Subcutaneous adipose tissue (tissue), 4 donors: Measurements from ENCODE around the gene SPTLC2. TPM values are rescaled to one million over a fixed set of nuclear protein-coding genes. Genes with fewer than 3 reads are reported as not detected.

Experiments
- total RNA-seq, 4 donors: library from RNA; depleted of rRNA; stranded (reverse); fragments of >200 nt; gene quantifications; one replicate each; pipeline ENCODE4 v1.1.0, GENCODE V29; 2016
- TF ChIP-seq, protein P1 (sequence below): fragments of 450-650 bp; IDR thresholded peaks from one replicate; pipeline ENCODE4 v1.5.1; 2016; ENCODE audit warnings: low read depth, mild to moderate bottlenecking, control low read depth, antibody characterized with exemption, moderate library complexity

SPTLC2 gene
- total RNA-seq, 4 donors from 2014 or later, result 48.1 to 61.8 (median 56.3) TPM

DNA sequence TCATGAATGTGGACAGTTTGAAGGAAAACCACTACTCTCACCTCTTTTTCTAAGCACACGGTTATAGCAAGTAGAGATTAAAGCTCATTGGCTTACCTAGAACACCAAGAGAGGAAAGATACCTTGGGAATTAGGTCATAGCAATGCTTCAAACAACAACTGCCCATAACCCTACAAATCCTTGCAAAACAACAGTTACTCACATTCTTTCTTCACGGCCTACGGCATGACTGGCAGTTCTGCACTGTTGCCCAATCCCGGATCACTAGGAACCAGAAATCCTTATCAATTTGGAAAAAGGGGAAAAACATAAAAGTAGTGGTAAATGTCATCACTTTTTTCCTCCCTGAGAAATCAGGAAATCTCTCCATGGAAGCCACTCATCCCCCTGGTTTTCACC lies 108.2 kb downstream of the SPTLC2 start:
- TF ChIP-seq, protein P1, sequence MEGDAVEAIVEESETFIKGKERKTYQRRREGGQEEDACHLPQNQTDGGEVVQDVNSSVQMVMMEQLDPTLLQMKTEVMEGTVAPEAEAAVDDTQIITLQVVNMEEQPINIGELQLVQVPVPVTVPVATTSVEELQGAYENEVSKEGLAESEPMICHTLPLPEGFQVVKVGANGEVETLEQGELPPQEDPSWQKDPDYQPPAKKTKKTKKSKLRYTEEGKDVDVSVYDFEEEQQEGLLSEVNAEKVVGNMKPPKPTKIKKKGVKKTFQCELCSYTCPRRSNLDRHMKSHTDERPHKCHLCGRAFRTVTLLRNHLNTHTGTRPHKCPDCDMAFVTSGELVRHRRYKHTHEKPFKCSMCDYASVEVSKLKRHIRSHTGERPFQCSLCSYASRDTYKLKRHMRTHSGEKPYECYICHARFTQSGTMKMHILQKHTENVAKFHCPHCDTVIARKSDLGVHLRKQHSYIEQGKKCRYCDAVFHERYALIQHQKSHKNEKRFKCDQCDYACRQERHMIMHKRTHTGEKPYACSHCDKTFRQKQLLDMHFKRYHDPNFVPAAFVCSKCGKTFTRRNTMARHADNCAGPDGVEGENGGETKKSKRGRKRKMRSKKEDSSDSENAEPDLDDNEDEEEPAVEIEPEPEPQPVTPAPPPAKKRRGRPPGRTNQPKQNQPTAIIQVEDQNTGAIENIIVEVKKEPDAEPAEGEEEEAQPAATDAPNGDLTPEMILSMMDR, result no peak

DNA sequence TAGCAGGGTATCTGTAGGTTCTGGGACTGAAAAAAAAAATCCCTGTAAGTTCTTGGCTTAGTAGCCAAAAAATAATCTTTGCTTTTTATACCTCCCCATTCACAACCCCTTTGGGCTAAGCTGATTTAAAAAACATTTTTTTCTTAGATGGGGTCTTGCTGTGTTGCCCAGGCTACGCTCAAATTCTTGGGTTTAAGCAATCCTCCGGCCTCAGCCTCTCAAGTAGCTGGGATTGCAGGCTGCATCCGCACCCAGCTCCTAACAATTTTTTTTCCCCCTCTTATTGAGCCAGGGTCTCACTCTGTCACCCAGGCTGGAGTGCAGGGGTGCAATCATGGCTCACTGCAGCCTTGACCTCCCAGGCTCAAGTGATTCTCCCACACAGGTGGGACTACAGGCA lies 108.7 kb downstream of the SPTLC2 start:
- TF ChIP-seq, protein P1, result no peak

DNA sequence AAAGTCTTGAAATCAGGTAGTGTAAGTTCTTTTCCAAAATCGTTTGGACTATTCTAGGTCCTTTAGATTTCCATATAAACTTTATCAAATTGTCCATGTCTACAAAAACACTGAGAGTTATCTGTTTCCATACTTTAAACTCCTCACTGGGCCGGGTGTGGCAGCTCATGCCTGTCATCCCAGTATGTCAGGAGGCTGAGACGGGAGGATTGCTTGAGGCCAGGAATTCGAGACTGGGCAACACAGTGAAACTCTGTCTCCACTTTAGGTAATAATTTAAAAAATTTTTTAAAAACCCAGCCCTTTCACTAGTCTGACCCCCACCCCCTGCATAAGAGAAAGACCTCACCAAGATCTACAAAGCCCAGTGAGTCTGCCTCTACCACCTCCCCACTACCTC lies 111.4 kb downstream of the SPTLC2 start:
- TF ChIP-seq, protein P1, result no peak

DNA sequence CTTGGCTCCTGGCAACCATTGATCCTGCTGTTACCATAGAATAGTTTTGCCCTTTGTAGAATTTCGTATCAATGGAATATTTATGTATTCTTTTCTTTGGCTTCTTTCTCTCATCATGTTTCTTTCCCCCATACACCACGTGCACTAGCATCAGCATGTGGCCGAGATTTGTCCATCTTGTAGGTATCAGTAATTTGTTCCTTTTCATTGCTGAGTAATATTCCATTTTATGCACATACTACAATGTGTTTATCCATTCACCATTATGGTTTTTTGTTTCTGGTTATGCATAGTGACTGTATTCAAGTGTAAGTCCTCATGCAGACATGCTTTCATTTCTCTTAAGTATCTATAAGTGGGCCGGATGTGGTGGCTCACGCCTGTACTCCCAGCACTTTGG lies 113.3 kb downstream of the SPTLC2 start:
- TF ChIP-seq, protein P1, result no peak

DNA sequence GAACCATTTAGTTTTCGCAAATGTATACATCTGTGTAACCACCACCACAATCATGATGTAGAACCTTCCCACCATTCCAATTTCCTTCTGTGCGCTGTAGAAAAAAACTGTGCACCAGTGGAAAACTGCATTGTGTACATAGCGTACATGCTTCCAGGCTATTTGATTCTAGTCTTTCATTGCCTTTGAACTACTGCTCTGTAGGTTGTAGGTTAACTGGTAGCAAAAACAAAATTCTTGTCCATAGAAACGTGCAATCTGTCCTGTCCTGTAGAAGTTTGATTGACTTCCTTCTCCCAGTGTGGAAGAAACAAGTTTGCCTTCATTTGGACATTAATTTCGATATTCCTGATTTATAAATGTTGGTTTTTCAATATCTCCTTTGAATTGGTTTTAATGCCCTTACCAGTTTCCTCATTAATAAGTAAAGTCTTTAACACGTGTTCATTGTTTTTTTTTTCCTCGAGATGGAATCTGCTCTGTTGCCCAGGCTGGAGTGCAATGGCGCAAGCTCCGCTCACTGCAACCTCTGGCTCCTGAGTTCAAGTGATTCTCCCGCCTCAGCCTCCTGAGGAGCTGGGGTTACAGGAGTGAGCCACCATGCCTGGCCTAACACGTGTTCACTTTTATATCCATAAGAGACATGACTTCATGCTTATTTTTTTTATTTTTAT lies 114.2 kb downstream of the SPTLC2 start:
- TF ChIP-seq, protein P1, result no peak

DNA sequence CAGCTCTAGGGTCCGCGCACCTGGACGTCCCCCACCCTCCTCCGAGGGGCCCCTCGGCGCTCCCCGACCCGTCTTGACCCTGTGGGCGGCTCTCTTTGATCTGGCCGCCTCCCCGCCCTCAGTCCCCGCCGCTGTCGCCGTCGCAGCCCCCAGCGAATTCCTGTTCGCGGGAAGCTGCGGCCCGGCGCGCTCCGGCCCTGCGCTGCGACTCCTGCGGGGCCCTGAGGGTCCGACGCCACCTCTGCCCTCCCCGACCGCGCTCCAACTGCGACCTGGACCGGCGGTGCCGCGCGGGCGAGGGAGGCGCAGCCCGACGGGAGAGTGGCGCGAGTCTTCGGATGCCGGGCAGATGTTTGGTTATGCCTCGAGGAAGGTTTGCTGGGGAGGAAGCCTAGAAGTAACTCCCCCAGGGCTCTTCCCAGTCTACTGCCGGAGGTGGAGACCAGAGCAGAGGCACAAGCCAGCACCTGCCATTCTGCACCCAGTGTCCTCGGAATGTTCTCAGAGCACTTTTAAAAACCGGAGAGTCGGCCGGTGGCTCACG lies 117.4 kb downstream of the SPTLC2 start:
- TF ChIP-seq, protein P1, result no peak

DNA sequence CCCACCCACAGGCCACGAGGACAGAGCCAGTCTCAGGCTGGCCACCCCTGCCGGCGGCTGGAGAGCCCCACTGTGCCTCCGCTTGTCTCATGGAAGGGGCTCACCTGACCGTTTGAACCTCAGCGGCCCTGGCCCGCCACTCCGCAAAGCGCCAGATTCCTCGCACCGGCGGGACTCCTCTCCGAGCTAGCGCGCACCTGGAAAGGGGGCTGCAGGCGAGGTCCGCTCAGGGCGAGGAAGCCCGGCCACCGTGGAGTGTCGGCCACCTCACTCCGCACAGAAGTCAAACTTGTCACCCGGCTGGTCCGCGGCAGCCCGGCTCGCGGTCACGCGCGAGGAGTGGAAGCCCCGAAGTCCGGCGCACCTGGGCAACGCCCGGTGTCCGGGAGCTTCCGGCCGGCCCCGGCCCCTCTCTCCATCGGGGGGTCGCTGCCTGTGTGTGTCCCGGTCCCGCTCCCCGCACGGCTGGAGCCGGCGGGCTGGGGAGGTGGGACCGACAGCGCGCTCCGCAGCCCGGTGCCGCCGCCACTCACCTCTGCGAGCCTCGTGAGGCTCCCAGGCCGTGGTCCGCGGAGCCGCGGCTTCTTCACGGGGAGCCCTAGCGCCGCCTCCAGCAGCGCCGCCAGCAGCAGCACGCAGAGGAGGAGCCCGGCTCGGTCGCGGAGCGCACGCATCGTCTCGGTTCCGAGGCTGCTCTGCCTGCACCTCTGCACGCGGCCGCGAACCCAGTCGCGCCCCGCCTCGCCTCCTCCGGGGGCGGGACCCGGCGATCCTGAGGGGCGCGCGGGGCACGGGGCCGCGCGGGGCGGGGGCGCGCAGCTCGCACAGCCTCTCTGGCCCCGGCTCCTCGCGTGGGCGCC lies 118.1 kb downstream of the SPTLC2 start, which contains the start of gene ISM2:
TSS of gene ISM2 (minus strand) at position 697 of the 860 bp plus-strand sequence. CDS start at position 674, 23 bp downstream.
- TF ChIP-seq, protein P1, result no peak
